ENCODE results near the gene TDRD6.

TDRD6 gene

GRCh38 chr6:46749731-46750130, 62.0 kb downstream of the TDRD6 start:
- no peak overlapping the region for H3K4me3 ChIP-seq (ENCODE audit: low read depth, low read length)
- DNase-seq (ENCODE audit: low read depth): no peak

GRCh38 chr6:46751658-46752057, 64.0 kb downstream of the TDRD6 start:
- no peak overlapping the region for H3K4me3 ChIP-seq (ENCODE audit: low read depth, low read length)
- DNase-seq (ENCODE audit: low read depth): no peak
- TF ChIP-seq CTCF (IDR thresholded peaks at IDR 0.05; ENCODE audit: insufficient read depth, low read depth, low read length, missing control alignments): no peak

More at GRCh38 chr6:46749731-46750130, 62.0 kb downstream of the TDRD6 start:
- no peak for TF ChIP-seq CTCF (IDR thresholded peaks at IDR 0.05; ENCODE audit: insufficient read depth, low read depth, low read length, missing control alignments)

All from GM12865 (cell line).